HL-60 (cell line): ENCODE results near the gene AHRR.

ENCODE experiments used
- GABPA ChIP-seq: IDR thresholded peaks from 2 replicates; pipeline ENCODE4 v1.6.1; 2012; ENCODE audit warnings: low read depth
- POLR2AphosphoS5 ChIP-seq: IDR thresholded peaks from 2 replicates; pipeline ENCODE4 v1.6.1; 2012; ENCODE audit warnings: low read depth
- SPI1 ChIP-seq: IDR thresholded peaks from 2 replicates; pipeline ENCODE4 v1.6.1; 2012; ENCODE audit warnings: low read depth, mild to moderate bottlenecking, borderline replicate concordance
- TF ChIP-seq, protein P1 (sequence below): IDR thresholded peaks from one replicate; pipeline ENCODE4 v1.5.1; 2011; ENCODE audit warnings: low read length, control low read depth, inconsistent platforms; ENCODE audit not compliant: insufficient read depth
- TF ChIP-seq, protein P2 (sequence below): IDR thresholded peaks from 2 replicates; pipeline ENCODE4 v1.6.1; 2012; ENCODE audit warnings: low read depth; ENCODE audit not compliant: insufficient replicate concordance

DNA sequence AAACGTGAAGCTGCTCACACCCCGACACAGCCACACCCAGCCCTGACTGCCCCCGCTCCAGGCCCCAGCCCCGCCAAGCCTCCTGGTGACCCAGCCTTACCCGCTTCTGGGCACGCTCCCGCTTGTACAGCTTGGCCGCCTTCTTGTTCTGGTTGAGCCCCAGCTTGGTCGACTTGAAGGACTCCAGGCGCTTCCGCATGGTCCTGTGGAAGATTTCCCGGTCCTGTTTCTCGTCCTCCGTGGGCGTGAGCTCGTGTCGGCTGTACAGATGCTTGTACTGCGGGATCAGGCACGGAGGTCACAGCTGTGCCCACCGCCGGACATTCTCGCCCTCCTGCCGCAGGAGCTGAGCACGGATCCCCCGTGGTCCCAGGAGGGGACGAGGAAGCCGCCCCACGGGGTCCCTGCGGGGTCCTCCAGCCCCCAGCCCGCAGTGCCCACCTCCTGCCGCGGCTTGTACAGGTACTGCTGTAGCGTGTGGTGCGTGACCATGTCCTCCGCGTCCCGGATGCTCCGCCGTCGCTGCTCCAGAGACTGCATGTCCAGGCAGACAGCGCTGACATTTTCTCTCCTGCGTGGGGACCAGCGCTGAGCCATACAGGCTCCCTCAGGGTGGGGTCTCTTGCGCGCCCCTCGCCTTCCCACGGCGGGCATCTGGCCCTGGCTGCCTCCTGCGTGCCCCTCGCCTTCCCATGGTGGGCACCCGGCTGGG is 154.7 kb downstream of the AHRR start:
- TF ChIP-seq, protein P1, sequence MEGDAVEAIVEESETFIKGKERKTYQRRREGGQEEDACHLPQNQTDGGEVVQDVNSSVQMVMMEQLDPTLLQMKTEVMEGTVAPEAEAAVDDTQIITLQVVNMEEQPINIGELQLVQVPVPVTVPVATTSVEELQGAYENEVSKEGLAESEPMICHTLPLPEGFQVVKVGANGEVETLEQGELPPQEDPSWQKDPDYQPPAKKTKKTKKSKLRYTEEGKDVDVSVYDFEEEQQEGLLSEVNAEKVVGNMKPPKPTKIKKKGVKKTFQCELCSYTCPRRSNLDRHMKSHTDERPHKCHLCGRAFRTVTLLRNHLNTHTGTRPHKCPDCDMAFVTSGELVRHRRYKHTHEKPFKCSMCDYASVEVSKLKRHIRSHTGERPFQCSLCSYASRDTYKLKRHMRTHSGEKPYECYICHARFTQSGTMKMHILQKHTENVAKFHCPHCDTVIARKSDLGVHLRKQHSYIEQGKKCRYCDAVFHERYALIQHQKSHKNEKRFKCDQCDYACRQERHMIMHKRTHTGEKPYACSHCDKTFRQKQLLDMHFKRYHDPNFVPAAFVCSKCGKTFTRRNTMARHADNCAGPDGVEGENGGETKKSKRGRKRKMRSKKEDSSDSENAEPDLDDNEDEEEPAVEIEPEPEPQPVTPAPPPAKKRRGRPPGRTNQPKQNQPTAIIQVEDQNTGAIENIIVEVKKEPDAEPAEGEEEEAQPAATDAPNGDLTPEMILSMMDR: no peak
- TF ChIP-seq POLR2AphosphoS5: no peak
- no peak for TF ChIP-seq SPI1
- TF ChIP-seq, protein P2, sequence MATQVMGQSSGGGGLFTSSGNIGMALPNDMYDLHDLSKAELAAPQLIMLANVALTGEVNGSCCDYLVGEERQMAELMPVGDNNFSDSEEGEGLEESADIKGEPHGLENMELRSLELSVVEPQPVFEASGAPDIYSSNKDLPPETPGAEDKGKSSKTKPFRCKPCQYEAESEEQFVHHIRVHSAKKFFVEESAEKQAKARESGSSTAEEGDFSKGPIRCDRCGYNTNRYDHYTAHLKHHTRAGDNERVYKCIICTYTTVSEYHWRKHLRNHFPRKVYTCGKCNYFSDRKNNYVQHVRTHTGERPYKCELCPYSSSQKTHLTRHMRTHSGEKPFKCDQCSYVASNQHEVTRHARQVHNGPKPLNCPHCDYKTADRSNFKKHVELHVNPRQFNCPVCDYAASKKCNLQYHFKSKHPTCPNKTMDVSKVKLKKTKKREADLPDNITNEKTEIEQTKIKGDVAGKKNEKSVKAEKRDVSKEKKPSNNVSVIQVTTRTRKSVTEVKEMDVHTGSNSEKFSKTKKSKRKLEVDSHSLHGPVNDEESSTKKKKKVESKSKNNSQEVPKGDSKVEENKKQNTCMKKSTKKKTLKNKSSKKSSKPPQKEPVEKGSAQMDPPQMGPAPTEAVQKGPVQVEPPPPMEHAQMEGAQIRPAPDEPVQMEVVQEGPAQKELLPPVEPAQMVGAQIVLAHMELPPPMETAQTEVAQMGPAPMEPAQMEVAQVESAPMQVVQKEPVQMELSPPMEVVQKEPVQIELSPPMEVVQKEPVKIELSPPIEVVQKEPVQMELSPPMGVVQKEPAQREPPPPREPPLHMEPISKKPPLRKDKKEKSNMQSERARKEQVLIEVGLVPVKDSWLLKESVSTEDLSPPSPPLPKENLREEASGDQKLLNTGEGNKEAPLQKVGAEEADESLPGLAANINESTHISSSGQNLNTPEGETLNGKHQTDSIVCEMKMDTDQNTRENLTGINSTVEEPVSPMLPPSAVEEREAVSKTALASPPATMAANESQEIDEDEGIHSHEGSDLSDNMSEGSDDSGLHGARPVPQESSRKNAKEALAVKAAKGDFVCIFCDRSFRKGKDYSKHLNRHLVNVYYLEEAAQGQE: no peak
- no peak for TF ChIP-seq GABPA
